HepG2 (cell line): ENCODE results near the gene SLC16A9. TPM values are rescaled to one million over a fixed set of nuclear protein-coding genes. Genes with fewer than 3 reads are reported as not detected.
"Not testable (repeated sequence)": the region's sequence is repeated elsewhere in the genome, so short reads cannot be mapped to it uniquely, and the experiment has no call there.

Experiments
- ATAC-seq: fragments of 200-7000 bp; cut with Tn5 transposase; 3 replicates; pipeline ENCODE4 v1.9.1; 2020; ENCODE audit warnings: mild to moderate bottlenecking, moderate library complexity
- BruUV-seq: library from RNA; stranded (reverse); fragments of 400-500 nt; replicated peaks from 2 replicates; lab custom pipeline; 2021; lab: Mats Ljungman, UMichigan
- CTCF ChIA-PET: fragments of 300-600 bp; formaldehyde crosslinking; extraction: SDS; loops from one replicate; lab custom pipeline; 2021; ENCODE audit warnings: low total read pairs, inconsistent platforms, low intra/inter-chr PET ratio; lab: Yijun Ruan, JAX
- POLR2A ChIA-PET: fragments of 350-600 bp; sonication (Branson Sonifier 250); formaldehyde crosslinking; loops from one replicate; lab custom pipeline; 2020; ENCODE audit warnings: antibody characterized with exemption, inconsistent platforms; lab: Yijun Ruan, JAX
- DNase-seq: peaks from one replicate; pipeline ENCODE4 v3.0.0-alpha.2; 2015; ENCODE audit warnings: low spot score
- FAIRE-seq: peaks from 3 replicates; lab custom pipeline; 2011; peaks lifted over from hg19 to GRCh38; lab: Jason Lieb, UNC
- H2AFZ ChIP-seq: one replicate; pipeline ENCODE4 v1.6.1; 2011; ENCODE audit warnings: low read length, inconsistent platforms
- H3K27ac ChIP-seq: fragments of 300-600 bp; 3 replicates; pipeline ENCODE4 v1.8.0; 2011; ENCODE audit warnings: mixed run types, mild to moderate bottlenecking, mixed read lengths, low read length, inconsistent platforms; ENCODE audit not compliant: insufficient read depth; ENCODE audit errors: extremely low read length
- H3K27me3 ChIP-seq, 2 experiments: fragments of 200-600 bp in 1 of 2; 2 replicates in 1 of 2; 3 replicates in 1 of 2; pipeline versions ENCODE4 v1.6.0 to v1.8.0; 2011; ENCODE audit warnings: low read length in 2 of 2, mild to moderate bottlenecking in 2 of 2, moderate library complexity in 2 of 2, inconsistent platforms in 1 of 2; ENCODE audit not compliant: insufficient read depth in 2 of 2, control insufficient read depth in 1 of 2
- H3K36me3 ChIP-seq, 2 experiments: fragments of 200-600 bp in 1 of 2; replicated peaks in 1 of 2; 2 replicates in 1 of 2; 3 replicates in 1 of 2; pipeline versions ENCODE4 v1.5.1 to v1.8.0; 2011; ENCODE audit warnings: low read length in 2 of 2, inconsistent platforms in 1 of 2; ENCODE audit not compliant: insufficient read depth in 2 of 2, control insufficient read depth in 1 of 2
- H3K4me1 ChIP-seq: 2 replicates; pipeline ENCODE4 v1.5.1; 2012; ENCODE audit warnings: low read length, inconsistent platforms; ENCODE audit not compliant: insufficient read depth
- H3K4me2 ChIP-seq: 2 replicates; pipeline ENCODE4 v1.6.0; 2011; ENCODE audit warnings: low read depth, low read length, inconsistent platforms
- H3K4me3 ChIP-seq, 3 experiments: fragments of 200-600 bp in 1 of 3; sonication (generic), shearing (Covaris generic) in 1 of 3; replicated peaks in 1 of 3; 2 replicates each; pipeline ENCODE4 v1.5.1; 2011 to 2016; ENCODE audit warnings: low read length in 3 of 3, inconsistent platforms in 2 of 3, low read depth in 2 of 3, mild to moderate bottlenecking in 2 of 3, control low read depth in 1 of 3, mixed read lengths in 1 of 3; ENCODE audit not compliant: insufficient read depth in 1 of 3
- H3K79me2 ChIP-seq: one replicate; pipeline ENCODE4 v1.6.1; 2011; ENCODE audit warnings: low read length, inconsistent platforms; ENCODE audit not compliant: insufficient read depth
- H3K9ac ChIP-seq: 2 replicates; pipeline ENCODE4 v1.6.0; 2011; ENCODE audit warnings: mild to moderate bottlenecking, low read depth, low read length, inconsistent platforms; ENCODE audit not compliant: insufficient read depth
- H3K9me3 ChIP-seq: 2 replicates; pipeline ENCODE4 v1.5.1; 2012; ENCODE audit warnings: mild to moderate bottlenecking, low read length
- H4K20me1 ChIP-seq: 2 replicates; pipeline ENCODE4 v1.6.0; 2011; ENCODE audit warnings: inconsistent platforms, mild to moderate bottlenecking, low read length, moderate library complexity; ENCODE audit not compliant: insufficient read depth
- ZFP82 ChIP-seq: sonication (generic); formaldehyde crosslinking; IDR thresholded peaks from 2 replicates; pipeline ENCODE4 v1.5.1; 2020; ENCODE audit warnings: mild to moderate bottlenecking, missing genetic modification reagents, borderline replicate concordance
- WGBS: methylation state at CpG from one replicate; pipeline ENCODE4 v1.1.6; 2017; ENCODE audit warnings: low lambda C conversion rate; 5-methylcytosine and 5-hydroxymethylcytosine counted together
- in situ Hi-C: cut with HindIII; loops from 2 replicates; pipeline ENCODE4 v1.10.0; 2017; ENCODE audit warnings: low pct_unique_long_range_greater_than_20kb; ENCODE audit not compliant: extremely low pct_ligation_motif_present
- intact Hi-C: fragments of 100-400 bp; cut with micrococcal nuclease; formaldehyde crosslinking; loops from one replicate; pipeline ENCODE4 v1.10.0; 2022; ENCODE audit not compliant: unreplicated experiment
- polyA plus RNA-seq, 8 experiments: library from polyadenylated mRNA; depleted of rRNA in 3 of 8; stranded (reverse) in 7 of 8; unstranded in 1 of 8; fragments of >200 nt; fragmentation: Illumina TruSeq in 4 of 8; extraction: Trizol in 4 of 8; gene quantifications; 2 replicates each; pipeline versions ENCODE4 v1.2.1 to v1.2.3, GENCODE V29; 2011 to 2016; ENCODE audit warnings: low read depth in 4 of 8, missing spikeins in 1 of 8, mixed read lengths in 1 of 8; ENCODE audit not compliant: insufficient read depth in 1 of 8
- total RNA-seq, 5 experiments: library from RNA; depleted of rRNA; stranded (reverse); fragments of >200 nt; fragmentation: Illumina TruSeq; extraction: Trizol; gene quantifications; 2 replicates each; pipeline ENCODE4 v1.2.3, GENCODE V29; 2016; ENCODE audit warnings: low read depth in 1 of 5

The SLC16A9 gene
- total and polyA plus RNA-seq, 2 of the 13 experiments (the other 11 are each of a cell fraction or from before 2014, with no cell fraction given): 0.01 to 0.09 TPM

DNA sequence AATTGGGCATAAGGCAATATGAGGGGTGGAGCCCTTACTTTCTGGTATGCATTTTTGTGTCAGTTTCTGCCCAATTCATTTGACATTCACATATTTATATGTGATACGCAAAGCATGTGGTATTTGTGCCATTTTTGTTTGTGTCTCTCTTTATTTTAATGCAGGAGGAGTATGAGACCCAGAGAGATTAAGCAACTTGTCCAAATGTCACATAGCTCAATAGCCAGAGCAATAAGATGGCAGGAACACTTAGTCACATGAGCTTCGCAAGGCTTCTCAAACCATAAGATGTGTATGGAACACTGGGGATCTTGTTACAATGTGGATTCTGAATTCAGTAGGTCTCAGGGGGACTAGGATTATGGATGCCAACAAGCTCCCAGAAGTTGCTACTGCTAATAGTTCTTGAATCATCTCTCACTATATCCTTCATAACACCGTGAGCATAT is 24.4 kb upstream of the SLC16A9 start (continued):
- no peak for TF ChIP-seq ZFP82 (CRISPR knock-in tag)

GRCh38 chr10:59733321-59734013 is 23.8 kb upstream of the SLC16A9 start:
- H4K20me1 ChIP-seq, H3K9ac ChIP-seq, BruUV-seq, H3K27me3 ChIP-seq, POLR2A ChIA-PET, FAIRE-seq, CTCF ChIA-PET, H3K9me3 ChIP-seq, H3K4me3 ChIP-seq, H2AFZ ChIP-seq, H3K36me3 ChIP-seq, H3K4me2 ChIP-seq, ATAC-seq, DNase-seq, in situ Hi-C loops, H3K79me2 ChIP-seq, H3K27ac ChIP-seq, intact Hi-C loops: not testable (repeated sequence)
- H3K4me1 ChIP-seq: peaks cover 11% of the 10 kb centered on the region
- WGBS: 56% methylated on average over 15 of the region's 16 CpGs

- H3K4me1 ChIP-seq: peaks cover 11% of the 10 kb centered on the region
- intact Hi-C loops, H3K27ac ChIP-seq, CTCF ChIA-PET, H3K4me3 ChIP-seq, in situ Hi-C loops, BruUV-seq, H3K36me3 ChIP-seq, H3K79me2 ChIP-seq, H3K4me2 ChIP-seq, FAIRE-seq, POLR2A ChIA-PET, H3K27me3 ChIP-seq, ATAC-seq, DNase-seq, H4K20me1 ChIP-seq, H3K9me3 ChIP-seq, H2AFZ ChIP-seq, H3K9ac ChIP-seq: not testable (repeated sequence)
- WGBS: 74% methylated on average over 4 of the region's 4 CpGs
These were observed 23.2 kb upstream of the SLC16A9 start for GRCh38 chr10:59732849-59733248.
